Measurements from ENCODE around the gene WNK2.

DNA sequence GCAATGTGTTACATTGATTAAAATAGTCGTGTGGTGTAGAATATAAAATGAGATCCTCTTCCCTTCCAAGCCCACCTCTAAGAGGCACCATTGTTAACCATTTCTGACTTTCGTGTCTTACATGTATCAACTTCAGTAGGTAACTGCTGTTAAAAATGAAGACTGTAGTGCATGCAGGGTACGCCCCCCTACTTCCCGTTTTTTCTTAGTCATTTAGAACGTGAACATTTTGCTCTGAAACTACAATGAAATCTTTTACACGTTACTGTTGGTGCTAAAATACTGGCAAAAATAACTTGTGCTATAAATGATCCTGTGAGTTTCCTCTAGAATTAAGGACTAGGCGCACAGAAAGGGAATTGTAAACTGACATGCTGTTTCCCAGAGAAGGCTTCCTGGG lies 41.5 kb downstream of the WNK2 start:
- TF ChIP-seq, protein P1, sequence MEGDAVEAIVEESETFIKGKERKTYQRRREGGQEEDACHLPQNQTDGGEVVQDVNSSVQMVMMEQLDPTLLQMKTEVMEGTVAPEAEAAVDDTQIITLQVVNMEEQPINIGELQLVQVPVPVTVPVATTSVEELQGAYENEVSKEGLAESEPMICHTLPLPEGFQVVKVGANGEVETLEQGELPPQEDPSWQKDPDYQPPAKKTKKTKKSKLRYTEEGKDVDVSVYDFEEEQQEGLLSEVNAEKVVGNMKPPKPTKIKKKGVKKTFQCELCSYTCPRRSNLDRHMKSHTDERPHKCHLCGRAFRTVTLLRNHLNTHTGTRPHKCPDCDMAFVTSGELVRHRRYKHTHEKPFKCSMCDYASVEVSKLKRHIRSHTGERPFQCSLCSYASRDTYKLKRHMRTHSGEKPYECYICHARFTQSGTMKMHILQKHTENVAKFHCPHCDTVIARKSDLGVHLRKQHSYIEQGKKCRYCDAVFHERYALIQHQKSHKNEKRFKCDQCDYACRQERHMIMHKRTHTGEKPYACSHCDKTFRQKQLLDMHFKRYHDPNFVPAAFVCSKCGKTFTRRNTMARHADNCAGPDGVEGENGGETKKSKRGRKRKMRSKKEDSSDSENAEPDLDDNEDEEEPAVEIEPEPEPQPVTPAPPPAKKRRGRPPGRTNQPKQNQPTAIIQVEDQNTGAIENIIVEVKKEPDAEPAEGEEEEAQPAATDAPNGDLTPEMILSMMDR (IDR thresholded peaks at IDR 0.05) = no peak
- no peak for TF ChIP-seq POLR2A (IDR thresholded peaks at IDR 0.05)
